ENCODE data around the gene ANKFY1. TPM values are rescaled to one million over a fixed set of nuclear protein-coding genes. Genes with fewer than 3 reads are reported as not detected.

ANKFY1 gene
- total RNA-seq, 1 donor from 2014 or later = 22.6 TPM

DNA sequence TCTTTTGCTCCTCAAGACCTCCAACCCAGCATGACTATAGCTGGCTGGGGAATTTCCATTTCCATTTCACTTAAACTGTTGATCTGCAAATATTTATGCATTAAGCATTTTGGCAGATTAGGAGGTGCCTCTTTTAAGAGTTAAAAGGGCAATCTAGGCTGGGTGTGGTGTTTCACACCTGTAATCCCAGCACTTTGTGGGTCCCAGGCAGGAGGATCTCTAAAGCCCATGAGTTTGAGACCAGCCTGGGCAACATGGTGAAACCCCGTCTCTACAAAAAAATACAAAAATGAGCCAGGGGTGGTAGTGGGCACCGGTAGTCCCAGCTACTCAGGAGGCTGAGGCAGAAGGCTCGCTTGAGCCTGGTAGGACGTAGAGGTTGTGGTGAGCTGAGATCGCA, 17.1 kb downstream of the ANKFY1 start:
- H3K27me3 ChIP-seq (ENCODE audit: control insufficient read depth, insufficient read depth, low read length) = no peaks in the 10 kb centered on the region
- H3K36me3 ChIP-seq (ENCODE audit: control insufficient read depth, insufficient read depth, low read length) = peaks cover 4% of the 10 kb centered on the region
- no peak overlapping the region for H3K4me3 ChIP-seq (ENCODE audit: low read depth, low read length)
- DNase-seq (ENCODE audit: low read depth) (no peak), FAIRE-seq (no peak)
- TF ChIP-seq, protein P1, sequence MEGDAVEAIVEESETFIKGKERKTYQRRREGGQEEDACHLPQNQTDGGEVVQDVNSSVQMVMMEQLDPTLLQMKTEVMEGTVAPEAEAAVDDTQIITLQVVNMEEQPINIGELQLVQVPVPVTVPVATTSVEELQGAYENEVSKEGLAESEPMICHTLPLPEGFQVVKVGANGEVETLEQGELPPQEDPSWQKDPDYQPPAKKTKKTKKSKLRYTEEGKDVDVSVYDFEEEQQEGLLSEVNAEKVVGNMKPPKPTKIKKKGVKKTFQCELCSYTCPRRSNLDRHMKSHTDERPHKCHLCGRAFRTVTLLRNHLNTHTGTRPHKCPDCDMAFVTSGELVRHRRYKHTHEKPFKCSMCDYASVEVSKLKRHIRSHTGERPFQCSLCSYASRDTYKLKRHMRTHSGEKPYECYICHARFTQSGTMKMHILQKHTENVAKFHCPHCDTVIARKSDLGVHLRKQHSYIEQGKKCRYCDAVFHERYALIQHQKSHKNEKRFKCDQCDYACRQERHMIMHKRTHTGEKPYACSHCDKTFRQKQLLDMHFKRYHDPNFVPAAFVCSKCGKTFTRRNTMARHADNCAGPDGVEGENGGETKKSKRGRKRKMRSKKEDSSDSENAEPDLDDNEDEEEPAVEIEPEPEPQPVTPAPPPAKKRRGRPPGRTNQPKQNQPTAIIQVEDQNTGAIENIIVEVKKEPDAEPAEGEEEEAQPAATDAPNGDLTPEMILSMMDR (IDR thresholded peaks at IDR 0.05; ENCODE audit: insufficient read depth, low read length, severe bottlenecking) = no peak

DNA sequence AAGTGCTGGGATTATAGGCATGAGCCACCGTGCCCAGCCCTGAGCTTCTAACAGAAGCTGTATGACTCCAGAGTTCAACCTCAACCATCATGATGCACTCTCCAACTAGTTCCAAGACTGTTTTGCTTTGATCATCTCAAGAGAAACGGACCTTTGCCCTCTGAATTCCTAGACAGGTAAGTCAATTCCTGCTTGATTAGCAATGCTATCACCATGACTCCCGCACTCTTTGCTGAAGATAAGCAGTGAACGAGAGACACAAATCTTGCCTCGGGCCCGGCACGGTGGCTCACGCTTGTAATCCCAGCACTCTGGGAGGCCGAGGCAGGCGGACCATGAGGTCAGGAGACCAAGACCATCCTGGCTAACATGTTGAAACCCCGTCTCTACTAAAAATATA, 22.2 kb downstream of the ANKFY1 start:
- Histone ChIP-seq H3K4me3 (ENCODE audit: low read depth, low read length) (no peak overlapping the region), H3K36me3 (ENCODE audit: control insufficient read depth, insufficient read depth, low read length) (peaks cover 11% of the 10 kb centered on the region), H3K27me3 (ENCODE audit: control insufficient read depth, insufficient read depth, low read length) (no peaks in the 10 kb centered on the region)
- TF ChIP-seq, protein P1 (IDR thresholded peaks at IDR 0.05; ENCODE audit: insufficient read depth, low read length, severe bottlenecking) = no peak
- DNase-seq (ENCODE audit: low read depth) (no peak), FAIRE-seq (peak; percentile 23)

DNA sequence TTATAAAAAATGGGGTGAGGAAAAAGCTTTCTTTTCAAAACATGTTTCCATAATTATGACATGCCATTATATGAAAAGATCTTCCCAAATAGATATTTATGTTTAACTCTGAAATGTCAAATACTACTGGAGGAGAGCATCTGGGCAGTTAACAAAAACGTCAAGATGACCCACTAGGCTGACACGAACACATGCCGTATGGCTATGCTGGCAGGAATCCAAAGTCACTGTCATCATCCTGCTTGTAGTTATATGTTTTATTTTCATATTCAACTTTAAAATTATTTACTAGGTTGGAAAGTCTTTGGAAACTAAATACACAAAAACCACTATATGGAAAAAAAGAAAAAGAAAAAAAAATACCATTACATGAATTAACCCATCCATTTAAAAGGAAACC, 27.3 kb downstream of the ANKFY1 start:
- Histone ChIP-seq H3K4me3 (ENCODE audit: low read depth, low read length) (no peak overlapping the region), H3K27me3 (ENCODE audit: control insufficient read depth, insufficient read depth, low read length) (no peaks in the 10 kb centered on the region), H3K36me3 (ENCODE audit: control insufficient read depth, insufficient read depth, low read length) (peaks cover 12% of the 10 kb centered on the region)
- no peak for FAIRE-seq
- TF ChIP-seq, protein P1 (IDR thresholded peaks at IDR 0.05; ENCODE audit: insufficient read depth, low read length, severe bottlenecking) = no peak
- DNase-seq (ENCODE audit: low read depth) = no peak

DNA sequence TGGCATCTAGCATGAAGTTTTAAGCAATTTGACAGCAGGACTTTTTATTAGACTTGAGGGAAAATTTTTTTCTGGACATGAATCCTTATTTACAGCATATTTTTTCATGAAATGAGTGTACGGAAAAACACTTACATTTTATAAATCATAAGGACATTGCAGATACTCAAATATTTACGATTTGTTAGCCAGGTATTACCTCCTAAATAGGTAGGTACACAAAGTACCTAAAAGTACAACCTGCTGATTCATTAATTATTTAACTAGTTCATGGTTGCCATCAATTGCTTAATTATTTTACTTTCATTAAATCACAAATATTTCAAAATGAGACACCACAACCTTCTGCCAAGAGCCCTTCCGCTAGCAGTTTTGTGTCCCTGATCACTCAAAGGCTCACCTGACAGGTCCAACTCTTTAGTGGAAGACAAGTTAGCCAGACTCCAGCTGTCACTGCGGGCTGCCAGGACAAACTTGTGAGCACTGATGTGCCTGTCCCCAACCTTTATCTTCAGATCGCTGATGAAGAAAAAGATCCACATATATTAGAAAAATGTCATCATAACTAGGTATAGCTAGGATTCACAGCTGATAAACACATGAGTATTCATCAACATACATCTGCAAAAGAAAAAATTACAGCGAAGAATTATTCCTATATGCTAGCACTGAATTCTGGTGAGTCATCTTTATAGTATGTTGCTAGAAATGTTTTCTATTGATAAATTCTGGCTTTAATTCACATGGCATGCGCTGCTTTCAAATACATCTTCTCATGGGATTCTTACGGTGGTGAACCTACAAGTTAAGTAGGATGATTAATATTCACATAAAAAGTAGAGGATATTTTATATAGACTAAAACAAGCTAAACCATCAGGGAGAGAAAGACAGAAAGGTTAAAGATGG, 28.2 kb downstream of the ANKFY1 start:
- TF ChIP-seq, protein P1 (IDR thresholded peaks at IDR 0.05; ENCODE audit: insufficient read depth, low read length, severe bottlenecking) = no peak
- DNase-seq (ENCODE audit: low read depth) (no peak), FAIRE-seq (no peak)

DNA sequence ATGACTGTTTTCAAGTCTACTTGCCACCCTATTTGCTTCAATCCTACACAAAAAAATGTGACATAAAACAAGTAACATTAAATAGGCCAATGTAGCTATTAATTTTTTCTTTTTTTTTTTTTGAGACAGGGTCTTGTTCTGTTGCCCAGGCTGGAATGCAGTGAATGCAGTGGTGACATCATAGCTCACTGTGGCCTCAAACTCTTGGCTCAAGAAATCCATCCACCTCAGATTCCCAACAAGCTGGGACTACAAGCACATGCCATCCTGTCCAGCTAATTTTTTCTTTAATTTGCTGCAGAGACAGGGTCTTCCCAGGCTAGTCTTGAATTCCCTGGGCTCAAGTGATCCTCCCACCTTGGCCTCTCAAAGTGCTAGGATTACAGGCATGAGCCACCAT, 29.4 kb downstream of the ANKFY1 start:
- H3K27me3 ChIP-seq (ENCODE audit: control insufficient read depth, insufficient read depth, low read length) = no peaks in the 10 kb centered on the region
- peaks cover 8% of the 10 kb centered on the region for H3K36me3 ChIP-seq (ENCODE audit: control insufficient read depth, insufficient read depth, low read length)
- DNase-seq (ENCODE audit: low read depth) (no peak), FAIRE-seq (no peak)
- TF ChIP-seq, protein P1 (IDR thresholded peaks at IDR 0.05; ENCODE audit: insufficient read depth, low read length, severe bottlenecking) = no peak
- no peak overlapping the region for H3K4me3 ChIP-seq (ENCODE audit: low read depth, low read length)

More for the DNA sequence above, 28.2 kb downstream of the ANKFY1 start:
- Histone ChIP-seq H3K4me3 (ENCODE audit: low read depth, low read length) (no peak overlapping the region), H3K36me3 (ENCODE audit: control insufficient read depth, insufficient read depth, low read length) (peaks cover 10% of the 10 kb centered on the region), H3K27me3 (ENCODE audit: control insufficient read depth, insufficient read depth, low read length) (no peaks in the 10 kb centered on the region)

Measured in bronchial epithelial cell (primary cell).